ENCODE results near the gene FAM171A2.

FAM171A2 gene

GRCh38 chr17:44356241-44356640 is 7.4 kb downstream of the FAM171A2 start:
- no peak for DNase-seq (ENCODE audit: low spot score)
- in situ Hi-C loops (cut with MboI; ENCODE audit: low sequenced_read_pairs, unreplicated experiment) = no loop called here
- no peak for TF ChIP-seq CTCF (IDR thresholded peaks at IDR 0.05; ENCODE audit: borderline replicate concordance, control extremely low read depth, extremely low read depth, insufficient read depth, missing control alignments)

DNA sequence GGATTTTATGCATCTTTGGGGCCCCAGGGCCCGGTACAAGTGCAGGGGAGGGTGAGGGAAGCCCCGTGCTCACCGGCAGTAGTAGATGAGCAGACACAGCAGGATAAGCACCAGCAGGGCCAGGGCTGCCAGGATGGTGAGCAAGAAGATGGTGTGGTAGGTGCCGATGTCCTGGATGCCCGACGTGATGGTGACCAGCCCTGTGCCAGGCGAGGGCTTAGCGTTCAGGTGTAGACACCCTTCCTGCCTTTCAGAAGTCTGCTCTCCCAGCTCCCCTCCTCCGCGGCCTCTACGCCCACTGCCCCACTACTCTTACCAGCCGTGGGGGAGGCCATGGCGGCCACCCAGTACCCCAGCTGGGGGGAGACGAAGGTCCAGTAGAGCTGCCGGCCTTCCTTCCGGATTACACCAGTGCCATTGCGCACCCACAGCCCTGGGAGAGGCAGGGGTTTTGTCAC is 8.0 kb downstream of the FAM171A2 start:
- DNase-seq (ENCODE audit: low spot score) = no peak
- in situ Hi-C loops (cut with MboI; ENCODE audit: low sequenced_read_pairs, unreplicated experiment) = no loop called here
- no peak for TF ChIP-seq CTCF (IDR thresholded peaks at IDR 0.05; ENCODE audit: borderline replicate concordance, control extremely low read depth, extremely low read depth, insufficient read depth, missing control alignments)

- DNase-seq (ENCODE audit: low spot score) = peak; percentile 83
- TF ChIP-seq CTCF (IDR thresholded peaks at IDR 0.05; ENCODE audit: borderline replicate concordance, control extremely low read depth, extremely low read depth, insufficient read depth, missing control alignments) = peak; percentile 70
- in situ Hi-C loops (cut with MboI; ENCODE audit: low sequenced_read_pairs, unreplicated experiment) = no loop called here
Measured at GRCh38 chr17:44354582-44355561, 8.8 kb downstream of the FAM171A2 start.

DNA sequence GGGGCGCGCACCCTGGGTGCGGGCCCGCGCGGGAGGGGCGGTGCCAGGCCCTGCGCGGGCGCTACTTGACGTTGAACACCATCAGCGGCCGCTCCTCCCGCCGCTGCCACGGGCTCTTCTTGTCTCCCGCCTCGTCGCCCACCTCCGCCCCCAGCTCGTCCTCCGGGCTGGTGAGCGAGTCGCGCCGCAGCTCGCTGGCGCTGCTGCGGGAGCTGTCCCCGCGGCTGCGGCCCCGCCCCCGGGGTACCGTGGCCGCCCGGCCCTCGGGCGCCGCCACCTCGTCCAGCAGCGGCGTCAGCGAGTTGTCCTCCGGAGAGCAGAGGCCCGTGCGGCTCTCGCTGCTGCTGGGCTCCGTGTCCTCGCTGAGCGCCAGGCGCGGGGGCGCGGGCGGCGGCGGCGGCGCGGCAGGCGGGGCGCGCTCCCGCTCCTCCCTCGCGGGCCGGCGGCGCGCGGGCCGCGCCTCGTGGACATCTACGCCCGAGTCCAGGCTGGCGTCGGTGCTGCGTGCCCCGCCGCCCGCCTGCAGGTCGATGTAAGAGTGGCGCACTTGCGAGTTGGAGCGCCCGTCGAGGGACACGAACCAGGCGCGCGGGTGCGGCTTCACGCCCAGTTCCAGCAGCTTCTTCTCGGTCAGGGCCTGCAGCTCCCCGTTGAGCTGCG is 9.9 kb downstream of the FAM171A2 start:
- no peak for TF ChIP-seq CTCF (IDR thresholded peaks at IDR 0.05; ENCODE audit: borderline replicate concordance, control extremely low read depth, extremely low read depth, insufficient read depth, missing control alignments)
- in situ Hi-C loops (cut with MboI; ENCODE audit: low sequenced_read_pairs, unreplicated experiment) = no loop called here
- peak; percentile 68 for DNase-seq (ENCODE audit: low spot score)

- in situ Hi-C loops (cut with MboI; ENCODE audit: low sequenced_read_pairs, unreplicated experiment) = no loop called here
- DNase-seq (ENCODE audit: low spot score) = no peak
- no peak for TF ChIP-seq CTCF (IDR thresholded peaks at IDR 0.05; ENCODE audit: borderline replicate concordance, control extremely low read depth, extremely low read depth, insufficient read depth, missing control alignments)
Measured at GRCh38 chr17:44352828-44353671, 10.6 kb downstream of the FAM171A2 start.

Measured in GM13976 (cell line).